Hematopoietic multipotent progenitor cell treated with erythropoietin and hydrocortisone succinate and interleukin-3 and kit ligand, for 8 days (in vitro differentiated cells): ENCODE measurements around the gene PRAMEF18.
"Not testable (repeated sequence)": the region's sequence is repeated elsewhere in the genome, so short reads cannot be mapped to it uniquely, and the experiment has no call there.

ENCODE experiments used
- DNase-seq: peaks from one replicate; pipeline ENCODE4 v3.0.0-alpha.2; 2015

Gene PRAMEF18

DNA sequence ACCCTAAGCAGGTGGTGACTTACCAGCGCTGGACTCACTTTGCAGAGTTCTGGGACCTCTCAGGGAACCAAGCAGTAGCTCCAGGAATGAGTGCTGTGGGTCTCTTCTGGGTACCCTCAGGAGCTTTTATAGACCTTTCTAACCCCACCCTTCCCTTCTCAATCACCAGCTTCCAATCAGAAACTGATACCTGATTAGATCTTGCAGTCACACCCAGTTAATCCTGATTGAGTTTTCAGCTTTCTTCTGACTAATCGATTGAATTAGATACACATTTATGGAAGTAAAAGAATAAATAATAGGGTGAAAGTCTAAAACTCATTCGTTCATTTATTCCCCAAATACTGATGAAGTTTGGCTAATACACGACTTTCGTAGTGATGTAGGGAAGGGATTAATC is 24.6 kb downstream of the PRAMEF18 start, which contains the start of gene PRAMEF13:
TSS of gene PRAMEF13 (minus strand) at position 101 of the 400 bp plus-strand sequence. CDS start 1,820 bp downstream, outside the sequence.
- not testable (repeated sequence) for DNase-seq
